HG02763 (cell line): ENCODE measurements around the gene ADH1C.
A peak's percentile ranks its signal among the peaks of the same experiment; 100 is the strongest.
"Not testable (repeated sequence)": the region's sequence is repeated elsewhere in the genome, so short reads cannot be mapped to it uniquely, and the experiment has no call there.

Experiments
- ATAC-seq: cut with Tn5 transposase; IDR thresholded peaks from one replicate; pipeline ENCODE4 v1.9.1; 2021; ENCODE audit warnings: mild to moderate bottlenecking, moderate library complexity; ENCODE audit not compliant: unreplicated experiment

Gene ADH1C

GRCh38 chr4:99359480-99360204 lies 7.1 kb upstream of the ADH1C start:
- no peak for ATAC-seq

- no peak for ATAC-seq
Measured at GRCh38 chr4:99357948-99358347, 5.4 kb upstream of the ADH1C start.

GRCh38 chr4:99356992-99357391 lies 4.4 kb upstream of the ADH1C start:
- peak; percentile 90 for ATAC-seq

DNA sequence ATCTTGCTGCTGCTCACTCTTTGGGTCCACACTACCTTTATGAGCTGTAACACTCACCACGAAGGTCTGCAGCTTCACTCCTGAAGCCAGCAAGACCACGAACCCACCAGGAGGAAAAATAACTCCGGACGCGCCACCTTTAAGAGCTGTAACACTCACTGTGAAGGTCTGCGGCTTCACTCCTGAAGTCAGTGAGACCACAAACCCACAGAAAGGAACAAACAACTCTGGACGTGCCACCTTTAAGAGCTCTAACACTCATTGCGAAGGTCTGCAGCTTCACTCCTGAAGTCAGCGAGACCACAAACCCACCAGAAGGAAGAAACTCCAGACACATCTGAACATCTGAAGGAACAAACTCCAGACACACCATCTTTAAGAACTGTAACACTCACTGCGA lies 3.6 kb upstream of the ADH1C start:
- not testable (repeated sequence) for ATAC-seq

GRCh38 chr4:99351487-99351886 lies 1.1 kb downstream of the ADH1C start:
- no peak for ATAC-seq

GRCh38 chr4:99349338-99349737 lies 3.2 kb downstream of the ADH1C start:
- ATAC-seq, result no peak

DNA sequence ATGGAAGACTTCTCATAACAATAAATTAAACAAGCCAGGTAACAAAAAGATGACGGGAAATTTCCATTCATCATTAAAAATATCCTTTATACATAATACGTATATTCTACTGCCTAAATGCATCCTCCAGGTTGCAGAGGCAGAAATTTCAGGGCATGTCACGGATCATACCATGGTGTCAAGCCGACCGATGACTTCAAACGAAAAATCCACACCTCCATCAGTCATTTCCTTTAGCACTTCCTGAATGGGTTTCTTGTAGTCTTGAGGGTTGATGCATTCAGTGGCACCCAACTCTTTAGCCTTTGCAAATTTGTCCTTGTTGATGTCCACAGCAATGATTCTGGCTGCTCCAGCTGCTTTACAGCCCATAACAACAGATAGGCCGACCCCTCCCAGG lies 9.9 kb downstream of the ADH1C start:
- ATAC-seq, result not testable (repeated sequence)

DNA sequence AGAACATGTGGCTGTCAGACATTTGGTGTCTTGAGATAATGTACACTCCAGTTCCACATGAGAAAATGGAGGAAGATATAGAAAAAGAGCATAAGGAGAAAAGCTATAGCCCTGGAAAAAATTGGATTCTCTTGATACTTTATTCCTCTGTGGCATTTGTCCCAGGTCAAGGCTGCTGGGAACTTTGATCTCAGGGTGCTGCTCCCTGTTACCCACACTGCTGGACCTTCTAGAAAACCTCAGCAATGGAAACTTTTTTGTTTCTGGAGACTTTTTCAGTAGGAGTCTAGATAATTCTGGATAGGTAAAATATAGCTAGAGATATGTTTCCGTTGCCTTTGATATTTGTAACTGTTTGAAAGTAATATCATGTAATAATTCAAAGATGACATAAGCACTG lies 11.1 kb downstream of the ADH1C start:
- ATAC-seq, result no peak

GRCh38 chr4:99339172-99339571 lies 13.4 kb downstream of the ADH1C start:
- no peak for ATAC-seq

DNA sequence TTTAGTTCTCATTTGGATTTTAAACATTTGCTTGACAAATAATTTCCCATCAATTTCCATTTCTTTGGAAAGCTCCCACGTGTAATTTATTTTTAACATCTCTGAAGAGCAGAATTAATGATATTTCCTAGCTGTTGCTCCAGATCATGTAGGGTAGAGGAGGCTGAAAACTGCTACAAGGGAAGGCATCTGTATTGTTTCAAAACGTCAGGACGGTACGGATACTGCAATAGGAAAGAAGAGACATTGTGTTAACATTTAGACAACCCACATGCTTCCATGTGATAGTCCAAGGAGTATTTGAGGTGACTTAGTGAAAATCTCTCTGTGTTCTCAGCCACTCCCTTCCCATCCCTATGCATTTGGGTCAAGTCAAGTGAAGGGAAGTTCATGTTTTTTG lies 16.0 kb downstream of the ADH1C start:
- ATAC-seq, result no peak

DNA sequence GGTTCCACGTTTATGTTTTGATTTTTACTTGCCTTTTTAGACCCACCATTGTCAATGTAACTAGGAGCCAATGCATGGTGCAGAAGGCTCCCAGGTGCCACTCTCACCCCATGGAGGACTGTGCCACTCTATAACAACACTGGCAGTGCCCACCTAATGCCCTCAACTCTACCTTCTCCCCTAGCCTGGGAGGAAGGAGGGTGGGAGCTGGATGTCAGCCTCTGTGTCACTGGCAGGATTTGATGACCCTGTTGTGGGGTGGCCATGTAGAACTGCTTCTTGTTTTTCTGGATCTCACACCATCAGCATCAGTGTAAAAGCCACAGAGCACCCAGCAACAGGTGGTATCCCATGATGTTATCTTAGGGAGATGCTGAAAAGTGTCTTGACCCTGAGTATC lies 17.7 kb downstream of the ADH1C start:
- ATAC-seq, result no peak

GRCh38 chr4:99330648-99331047 lies 21.9 kb downstream of the ADH1C start:
- no peak for ATAC-seq

GRCh38 chr4:99329876-99330275 lies 22.7 kb downstream of the ADH1C start:
- no peak for ATAC-seq

DNA sequence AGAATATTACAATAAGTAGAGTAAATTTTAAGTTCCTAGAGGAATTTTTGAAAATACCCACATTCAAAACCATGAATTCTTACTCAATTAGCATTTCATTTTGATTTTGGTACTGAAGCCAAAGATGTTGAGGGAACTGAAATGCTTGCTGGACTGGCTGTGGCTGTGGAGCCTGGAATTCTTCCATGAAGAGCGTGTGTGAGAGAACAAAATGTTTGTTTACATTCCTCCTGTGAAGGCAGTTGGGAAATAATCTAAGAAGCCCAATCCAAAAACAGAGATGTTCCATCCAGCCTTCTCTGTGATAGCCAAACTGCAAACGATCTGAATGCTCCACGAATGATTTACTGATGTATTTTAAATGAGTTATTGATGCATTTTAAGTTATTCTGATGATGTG lies 27.6 kb downstream of the ADH1C start:
- ATAC-seq, result no peak

DNA sequence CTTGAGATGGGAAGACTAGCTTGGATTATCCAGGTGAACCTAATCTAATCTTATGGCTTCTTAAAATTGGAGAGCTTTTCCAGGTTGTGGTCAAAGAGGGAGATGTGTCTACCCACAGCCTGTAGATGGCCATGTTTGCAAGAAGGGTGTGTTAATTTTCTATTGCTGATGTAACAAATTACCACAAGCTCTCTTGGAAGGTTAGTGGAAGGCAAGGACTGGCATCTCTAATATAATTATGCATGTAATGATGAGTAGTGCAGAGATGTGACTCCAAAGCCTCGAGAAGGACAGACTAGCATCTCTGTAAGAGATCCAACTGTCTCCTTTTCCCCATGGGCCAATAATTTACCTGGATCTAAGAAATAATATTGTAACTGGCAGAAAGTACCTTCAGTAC lies 28.2 kb downstream of the ADH1C start:
- no peak for ATAC-seq

DNA sequence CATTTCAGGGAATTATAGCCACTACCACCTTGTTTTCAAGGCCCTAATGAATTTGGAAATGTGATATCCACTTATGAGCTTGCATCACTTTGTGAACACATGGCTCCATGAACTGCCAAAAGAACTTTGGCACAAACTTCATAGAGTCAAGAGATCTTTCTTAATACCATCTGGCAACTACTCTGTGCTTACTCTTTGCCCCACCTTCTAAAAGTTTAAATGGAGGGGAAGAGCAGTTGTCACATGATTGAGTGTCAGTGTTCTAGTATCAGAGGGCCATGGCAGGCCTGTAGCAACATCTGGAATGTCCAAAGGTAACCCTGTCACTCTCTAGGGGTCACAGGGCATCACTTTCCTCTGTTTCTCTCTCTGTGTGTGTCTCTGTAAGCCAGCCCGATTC lies 28.8 kb downstream of the ADH1C start:
- no peak for ATAC-seq

DNA sequence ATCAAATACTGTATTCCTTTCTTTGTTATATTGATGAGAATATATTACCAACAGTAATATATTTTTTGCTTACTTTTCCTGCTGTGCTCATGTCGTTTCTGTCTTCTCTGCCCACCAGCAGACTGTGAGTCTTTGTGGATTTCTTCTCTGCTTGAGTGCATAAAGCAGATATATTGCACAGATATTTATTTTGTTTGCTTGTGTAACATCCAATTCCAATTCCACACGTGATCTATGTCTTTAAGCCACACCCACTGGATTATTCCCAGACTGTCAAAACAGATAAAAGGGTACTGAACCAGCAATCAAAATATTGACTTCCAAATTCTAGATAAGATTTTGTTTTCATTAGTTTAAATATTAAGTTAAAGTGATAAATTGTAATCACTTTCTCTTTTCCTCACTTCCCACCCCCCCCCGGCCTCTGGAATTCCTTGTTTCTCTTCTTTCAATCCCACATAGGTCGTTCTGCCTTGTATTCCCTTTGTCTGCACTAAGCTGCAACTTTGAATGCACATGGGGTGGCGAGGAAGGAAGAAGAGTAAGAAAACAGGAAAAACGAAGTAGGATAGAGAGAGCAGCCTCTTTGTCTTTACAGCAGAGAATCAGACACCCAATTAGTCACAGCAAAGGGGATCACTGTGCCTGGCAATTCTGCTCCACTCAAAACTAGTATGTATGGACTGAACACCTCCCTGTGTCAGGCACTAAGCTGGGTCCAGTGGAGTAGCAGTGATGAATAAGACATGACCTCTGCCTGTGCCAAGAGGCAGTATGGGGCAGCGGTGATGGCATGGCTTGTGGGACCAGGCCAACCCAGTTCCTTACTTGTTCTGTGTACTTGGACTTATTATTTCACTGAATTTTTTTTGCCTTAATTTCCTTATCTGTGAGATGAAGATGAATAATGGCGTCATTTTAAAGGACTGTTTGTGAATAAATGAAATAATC lies 31.0 kb downstream of the ADH1C start, which contains the start of gene ADH1B:
ADH1B (minus strand) TSS at position 161 of the 951 bp plus-strand sequence; CDS start at position 91, 70 bp downstream.
- no peak for ATAC-seq

GRCh38 chr4:99317811-99318210 lies 34.7 kb downstream of the ADH1C start:
- ATAC-seq, result not testable (repeated sequence)

DNA sequence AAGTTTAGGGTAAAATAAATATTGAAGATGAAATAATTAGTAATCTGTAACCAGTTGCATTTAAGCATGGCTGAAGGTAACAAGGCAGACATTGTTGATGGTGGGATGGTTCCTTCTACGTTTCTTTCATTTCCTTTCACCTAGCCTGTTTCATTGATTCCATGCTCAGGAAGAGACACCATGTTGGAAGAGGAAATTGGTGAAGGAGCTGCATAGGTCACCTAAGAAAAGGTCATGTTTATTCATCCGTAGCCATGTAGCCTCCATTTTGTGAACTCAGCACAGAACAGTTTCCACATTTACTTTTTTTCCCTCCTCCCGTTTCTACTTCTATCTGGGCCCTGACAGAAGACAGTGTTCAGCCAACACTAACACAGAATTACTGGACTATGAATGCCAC lies 35.2 kb downstream of the ADH1C start:
- ATAC-seq, result no peak

DNA sequence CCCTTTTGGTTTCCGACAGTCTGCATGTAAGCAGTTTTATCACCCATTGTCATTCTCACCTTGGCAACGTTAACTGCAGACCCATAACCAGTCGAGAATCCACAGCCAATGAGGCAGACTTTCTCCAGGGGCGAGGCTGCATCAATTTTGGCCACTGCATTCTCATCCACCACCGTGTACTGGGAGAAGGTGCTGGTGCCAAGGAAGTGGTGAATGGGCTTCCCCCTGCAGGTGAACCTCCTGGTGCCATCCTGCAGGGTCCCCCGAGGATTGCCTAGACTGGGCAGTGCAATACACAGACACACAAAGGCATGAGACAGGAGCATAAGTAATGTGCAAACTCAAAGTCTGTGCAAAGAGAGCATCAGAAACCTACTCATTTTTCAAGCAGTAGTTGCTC lies 36.7 kb downstream of the ADH1C start:
- ATAC-seq, result no peak

- no peak for ATAC-seq
Measured at GRCh38 chr4:99314211-99314610, 38.3 kb downstream of the ADH1C start.

- no peak for ATAC-seq
Measured at GRCh38 chr4:99310389-99310788, 42.2 kb downstream of the ADH1C start.
